Urinary bladder (tissue), 4 donors: Measurements from ENCODE around the gene GNAS-AS1. TPM values are rescaled to one million over a fixed set of nuclear protein-coding genes. Genes with fewer than 3 reads are reported as not detected.
"Not testable (repeated sequence)": the region's sequence is repeated elsewhere in the genome, so short reads cannot be mapped to it uniquely, and the experiment has no call there.

Experiments
- DNase-seq: peaks from one replicate; pipeline ENCODE4 v3.0.0-alpha.2; 2015; ENCODE audit errors: extremely low spot score
- H3K27ac ChIP-seq: one replicate; pipeline ENCODE4 v1.5.1; 2013; ENCODE audit warnings: low read depth, mild to moderate bottlenecking, moderate library complexity
- H3K36me3 ChIP-seq: one replicate; pipeline ENCODE4 v1.6.1; 2013; ENCODE audit warnings: mild to moderate bottlenecking, moderate library complexity; ENCODE audit not compliant: insufficient read depth
- H3K4me1 ChIP-seq: one replicate; pipeline ENCODE4 v1.6.1; 2013; ENCODE audit warnings: mild to moderate bottlenecking, moderate library complexity; ENCODE audit not compliant: insufficient read depth
- H3K4me3 ChIP-seq: one replicate; pipeline ENCODE4 v1.5.1; 2013; ENCODE audit warnings: low read depth, low read length
- WGBS: extraction: QIAGEN DNeasy Blood & Tissue Kit; methylation state at CpG from one replicate; pipeline ENCODE4 v1.1.7; 2013; 5-methylcytosine and 5-hydroxymethylcytosine counted together
- polyA plus RNA-seq: library from polyadenylated mRNA; stranded (reverse); fragments of 200-250 nt; gene quantifications from one replicate; pipeline ENCODE4 v1.2.3, GENCODE V29; 2013
- total RNA-seq: library from RNA; depleted of rRNA; stranded (reverse); fragments of >200 nt; gene quantifications from one replicate; pipeline ENCODE4 v1.2.3, GENCODE V29; 2014
- donor health status: healthy with polysubstance abuse.
- donor health status: healthy.

The GNAS-AS1 gene
- total and polyA plus RNA-seq, 2 donors, result 0.13 to 1.4 TPM

DNA sequence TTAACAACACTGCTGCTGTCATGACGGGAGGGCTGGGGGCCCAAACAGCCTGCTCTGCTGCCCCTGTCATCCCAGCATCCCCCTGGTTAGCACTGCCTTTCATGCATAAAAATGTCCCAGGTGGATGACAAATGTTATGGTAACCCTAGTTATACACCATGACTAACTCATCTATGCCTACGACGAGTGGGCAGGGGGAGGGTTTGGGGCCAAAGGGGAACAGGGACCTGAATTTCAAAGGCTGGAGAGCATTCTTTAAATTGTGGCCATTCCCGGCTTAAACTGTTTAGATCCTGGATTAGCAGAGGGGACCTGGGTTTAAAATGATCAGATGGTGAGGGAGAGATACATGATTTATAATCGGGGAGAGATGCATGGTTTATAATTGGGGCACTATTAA is 24.4 kb downstream of the GNAS-AS1 start:
- Histone ChIP-seq H3K27ac (no peak overlapping the region), H3K4me3 (no peak overlapping the region), H3K4me1 (no peaks in the 10 kb centered on the region), H3K36me3 (no peaks in the 10 kb centered on the region)
- 64% methylated on average over 5 of the region's 5 CpGs for whole genome bisulfite sequencing
- DNase-seq, result no peak

DNA sequence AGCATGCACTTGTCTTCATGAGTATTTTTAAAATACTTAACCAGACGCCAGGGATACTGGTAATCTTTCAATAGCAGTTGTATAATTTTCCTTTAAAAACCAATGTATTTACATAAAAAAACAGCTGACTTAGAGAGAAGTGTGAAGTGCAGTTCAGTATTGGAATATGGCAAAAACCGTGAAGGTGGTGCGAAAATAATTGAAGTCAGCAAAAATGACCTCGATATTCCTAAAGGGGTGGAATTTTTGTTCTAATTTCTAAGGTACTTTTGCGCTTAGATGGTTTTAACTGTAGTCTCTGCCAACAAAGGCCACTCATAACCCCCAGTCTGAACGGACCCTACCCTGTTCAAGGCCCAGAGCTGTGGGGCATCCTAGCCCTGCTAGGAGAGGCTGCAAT is 25.3 kb downstream of the GNAS-AS1 start:
- no peaks in the 10 kb centered on the region for H3K4me1 ChIP-seq
- DNase-seq, result no peak
- WGBS, result 91% methylated on average over 6 of the region's 6 CpGs
- no peaks in the 10 kb centered on the region for H3K36me3 ChIP-seq
- no peak overlapping the region for H3K27ac ChIP-seq
- no peak overlapping the region for H3K4me3 ChIP-seq

DNA sequence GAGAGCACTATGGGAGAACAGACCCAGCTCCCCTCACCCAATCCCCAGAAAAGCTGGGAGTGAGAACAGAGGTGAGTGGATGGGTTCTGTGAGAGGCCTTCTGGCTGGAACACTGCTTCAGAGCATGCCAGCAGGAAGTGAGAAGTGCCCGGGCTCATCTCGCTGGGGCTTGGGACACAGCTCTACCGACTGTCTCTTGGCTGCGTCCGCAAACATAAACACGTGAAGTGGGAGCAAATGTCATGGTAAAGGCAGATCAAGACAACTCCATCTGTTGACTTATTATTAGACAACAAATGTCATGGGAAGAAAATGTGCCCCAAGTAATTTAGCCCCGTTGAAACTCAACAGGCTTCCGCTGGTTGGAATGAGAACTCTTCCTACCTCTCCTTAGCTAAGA is 25.9 kb downstream of the GNAS-AS1 start:
- 82% methylated on average over 8 of the region's 8 CpGs for WGBS
- H3K27ac ChIP-seq, result no peak overlapping the region
- no peak overlapping the region for H3K4me3 ChIP-seq
- no peaks in the 10 kb centered on the region for H3K36me3 ChIP-seq
- no peak for DNase-seq
- no peaks in the 10 kb centered on the region for H3K4me1 ChIP-seq

DNA sequence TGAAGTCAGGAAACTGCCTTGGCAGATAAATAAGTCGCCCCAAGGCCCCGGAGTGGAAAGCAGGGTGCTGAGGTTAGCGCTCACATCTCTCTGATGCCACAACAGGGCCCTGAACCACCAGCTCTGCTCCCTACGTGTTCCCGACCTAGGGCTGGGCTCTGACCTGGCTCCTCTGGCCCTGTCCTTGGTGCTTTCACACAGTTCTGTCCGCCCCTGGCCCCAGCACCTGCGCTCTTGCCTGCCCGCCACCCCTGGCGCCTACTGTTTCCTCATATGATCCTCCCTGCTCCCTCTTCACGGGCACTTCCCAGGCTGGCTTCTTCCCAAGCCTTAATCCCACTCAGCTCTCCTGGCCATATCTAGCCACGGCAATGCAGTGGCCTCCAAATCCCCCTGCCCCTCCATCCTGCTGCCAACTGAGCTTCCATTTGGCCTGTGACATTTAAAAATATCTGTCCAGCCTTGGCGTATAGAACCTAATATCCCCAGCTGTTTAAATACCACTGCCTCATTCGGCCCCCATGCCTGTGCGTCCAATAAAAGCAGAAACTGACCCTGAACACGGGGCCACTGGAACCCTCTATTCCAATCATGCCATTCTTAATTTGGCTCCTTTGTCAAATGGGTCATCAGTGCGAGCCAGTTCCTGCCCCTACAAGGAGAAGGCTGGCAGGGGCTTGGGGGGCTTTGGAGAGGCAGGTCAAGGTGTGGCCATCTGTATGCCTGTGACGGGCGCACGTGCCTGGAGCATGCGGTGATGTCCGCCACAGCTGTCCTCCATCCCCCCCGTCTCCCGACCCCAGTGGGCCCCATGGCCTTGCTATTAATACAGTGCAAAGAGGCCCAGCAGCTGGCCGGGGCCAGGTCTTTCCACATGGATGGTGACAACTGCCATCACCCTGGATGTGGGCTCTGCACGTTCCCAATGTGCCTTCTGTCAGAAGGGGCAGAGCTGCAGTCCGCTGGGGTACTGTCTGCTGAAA is 27.7 kb downstream of the GNAS-AS1 start:
- H3K36me3 ChIP-seq, result no peaks in the 10 kb centered on the region
- H3K4me1 ChIP-seq, result no peaks in the 10 kb centered on the region
- DNase-seq, result no peak
- H3K4me3 ChIP-seq, result no peak overlapping the region
- no peak overlapping the region for H3K27ac ChIP-seq
- WGBS, result 87% methylated on average over 26 of the region's 26 CpGs

DNA sequence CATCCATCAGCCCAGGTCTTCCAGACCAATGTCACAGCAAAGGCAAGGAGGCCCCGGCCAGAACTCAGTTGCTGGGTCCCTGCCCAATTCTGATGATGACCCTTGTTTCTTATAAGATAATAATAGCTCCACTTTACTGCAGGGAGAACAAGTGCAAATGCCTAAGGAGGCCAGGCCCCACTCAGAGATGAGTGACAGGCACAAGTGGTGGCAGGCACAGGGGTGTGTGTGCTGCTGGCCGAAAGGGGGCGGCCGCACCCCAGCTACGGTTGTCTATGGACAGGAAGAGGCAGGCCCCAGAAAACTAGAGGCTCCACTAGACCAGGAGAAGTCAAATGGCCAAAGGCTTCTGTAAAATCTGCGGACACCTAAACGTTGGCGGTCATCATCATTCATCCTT is 28.6 kb downstream of the GNAS-AS1 start:
- Histone ChIP-seq H3K4me1 (no peaks in the 10 kb centered on the region), H3K36me3 (no peaks in the 10 kb centered on the region), H3K4me3 (no peak overlapping the region), H3K27ac (no peak overlapping the region)
- whole genome bisulfite sequencing, result 89% methylated on average over 8 of the region's 8 CpGs
- DNase-seq, result no peak

DNA sequence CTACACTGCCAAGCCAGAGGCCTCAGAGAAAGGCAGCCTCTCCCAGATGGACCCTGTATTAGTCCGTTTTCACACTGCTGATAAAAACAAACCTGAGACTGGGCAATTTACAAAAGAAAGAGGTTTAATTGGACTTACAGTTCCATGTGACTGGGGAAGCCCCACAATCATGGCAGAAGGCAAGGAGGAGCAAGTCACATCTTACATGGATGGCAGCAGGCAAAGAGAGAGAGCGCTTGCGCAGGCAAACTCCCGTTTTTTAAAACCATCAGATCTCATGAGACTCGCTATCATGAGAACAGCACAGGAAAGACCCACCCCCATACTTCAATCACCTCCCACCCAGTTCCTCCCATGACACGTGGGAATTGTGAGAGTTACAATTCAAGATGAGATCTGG is 30.2 kb downstream of the GNAS-AS1 start:
- H3K27ac ChIP-seq, DNase-seq, H3K4me1 ChIP-seq, H3K4me3 ChIP-seq, H3K36me3 ChIP-seq: not testable (repeated sequence)
- 90% methylated on average over 6 of the region's 6 CpGs for WGBS

DNA sequence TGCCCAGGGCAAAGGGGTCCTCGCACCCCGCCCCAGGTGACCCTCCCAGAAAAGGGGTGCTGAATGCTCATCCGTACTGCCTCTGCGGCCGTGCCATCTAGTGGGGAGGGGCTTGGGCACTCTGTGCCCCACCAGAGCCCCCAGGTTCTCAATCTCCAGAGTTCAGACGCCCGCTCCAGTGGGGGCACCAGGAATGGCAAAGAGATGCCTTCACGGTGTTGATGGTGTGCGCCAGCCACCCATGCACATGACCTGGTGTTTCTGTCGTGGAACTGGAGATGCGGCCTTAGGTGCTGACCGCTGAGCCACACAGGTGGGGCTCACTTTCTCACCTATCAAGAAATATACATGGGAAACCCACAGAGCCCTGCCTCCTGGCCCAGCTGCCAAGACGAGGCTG is 30.8 kb downstream of the GNAS-AS1 start:
- Histone ChIP-seq H3K4me3 (no peak overlapping the region), H3K36me3 (no peaks in the 10 kb centered on the region), H3K4me1 (no peaks in the 10 kb centered on the region), H3K27ac (no peak overlapping the region)
- DNase-seq, result no peak
- 97% methylated on average over 13 of the region's 13 CpGs for WGBS

DNA sequence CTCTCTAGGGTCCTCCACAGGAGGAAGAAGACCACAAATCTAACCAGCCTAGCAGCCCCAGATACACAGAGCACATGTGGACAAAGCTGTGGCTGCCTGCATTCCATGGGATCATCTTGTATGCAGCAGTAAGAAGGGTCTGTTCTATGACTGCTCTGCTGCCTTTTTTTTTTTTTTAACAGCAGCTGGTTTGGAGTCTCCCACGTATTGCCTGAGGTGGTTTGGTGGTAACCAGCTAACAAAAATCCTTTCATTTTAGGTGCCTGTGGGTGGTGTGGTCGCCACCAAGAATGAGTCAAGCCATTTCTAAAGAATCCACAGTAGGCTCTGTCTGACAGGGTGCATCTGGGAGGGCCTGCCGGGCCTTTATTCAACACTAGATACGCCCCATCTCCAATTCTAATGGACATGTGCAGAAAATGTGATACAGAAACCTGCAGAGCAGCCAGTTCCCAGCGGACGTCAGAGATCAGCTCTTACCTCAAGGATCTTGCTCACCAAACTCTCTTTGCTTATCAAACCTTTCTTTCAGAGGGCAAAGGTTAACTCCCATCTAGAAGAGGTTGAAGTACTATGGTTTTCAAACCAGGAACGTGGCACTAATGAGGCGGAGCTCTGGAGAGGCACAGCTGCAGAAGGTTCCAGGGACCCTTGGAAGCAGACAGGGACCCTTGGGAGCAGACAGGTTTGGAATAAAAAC is 32.0 kb downstream of the GNAS-AS1 start:
- H3K4me1 ChIP-seq, result no peaks in the 10 kb centered on the region
- H3K4me3 ChIP-seq, result no peak overlapping the region
- H3K36me3 ChIP-seq, result no peaks in the 10 kb centered on the region
- no peak overlapping the region for H3K27ac ChIP-seq
- 75% methylated on average over 8 of the region's 8 CpGs for WGBS
- DNase-seq, result no peak

DNA sequence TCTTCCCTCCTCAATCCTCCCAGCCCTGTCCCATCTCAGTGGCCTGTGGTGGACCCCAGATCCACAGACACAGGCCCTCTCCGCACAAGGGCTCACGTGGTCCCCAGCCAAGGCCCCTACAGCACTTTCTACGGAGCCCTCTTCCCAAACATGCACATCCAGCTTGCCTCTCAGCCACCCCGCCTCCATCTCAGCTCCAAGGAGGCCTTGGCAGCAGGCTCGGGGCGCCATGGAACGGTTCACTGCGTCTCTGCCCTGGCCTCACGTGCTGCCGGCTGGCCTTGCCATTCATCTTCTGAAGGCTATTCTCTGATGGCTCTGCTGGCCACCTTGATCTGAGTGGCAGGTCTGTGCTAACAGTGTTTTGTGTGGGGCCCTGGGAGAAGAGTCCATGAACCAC is 33.0 kb downstream of the GNAS-AS1 start:
- Histone ChIP-seq H3K27ac (no peak overlapping the region), H3K36me3 (no peaks in the 10 kb centered on the region), H3K4me1 (no peaks in the 10 kb centered on the region), H3K4me3 (no peak overlapping the region)
- DNase-seq, result no peak
- 92% methylated on average over 10 of the region's 10 CpGs for WGBS

DNA sequence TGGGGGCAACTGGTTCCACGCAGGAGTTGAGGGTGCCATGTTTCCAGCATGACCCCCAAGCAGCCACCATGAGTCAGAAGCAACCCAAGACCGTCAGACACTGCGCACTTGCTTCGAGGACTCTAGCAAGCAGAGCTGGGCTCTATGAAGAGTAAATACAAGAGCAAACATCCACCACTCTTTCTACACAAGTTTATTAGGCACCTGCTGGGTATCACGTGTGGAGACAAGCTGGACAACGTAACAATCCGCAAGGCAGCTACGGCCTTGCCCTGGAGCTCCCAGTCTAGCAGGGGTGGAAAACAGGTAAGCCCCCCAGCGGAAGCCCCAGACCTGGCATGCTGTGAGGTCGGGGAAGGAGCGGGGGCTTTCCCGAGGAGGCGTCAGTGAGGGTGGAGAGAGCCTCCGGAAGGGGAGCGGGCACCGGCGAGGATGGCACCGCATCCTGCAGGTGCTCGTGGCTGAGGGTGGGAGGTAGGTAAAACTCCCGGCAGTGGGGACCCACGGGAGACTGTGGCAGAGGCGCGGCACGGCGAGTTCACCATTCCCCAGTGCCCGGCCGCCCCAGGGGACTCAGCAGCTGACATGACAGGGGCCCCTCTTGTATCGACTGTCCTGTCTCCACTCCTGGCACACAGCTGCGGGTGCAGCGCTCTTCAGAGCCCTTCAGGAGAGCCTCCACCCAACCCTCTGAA is 33.6 kb downstream of the GNAS-AS1 start:
- DNase-seq, result no peak

DNA sequence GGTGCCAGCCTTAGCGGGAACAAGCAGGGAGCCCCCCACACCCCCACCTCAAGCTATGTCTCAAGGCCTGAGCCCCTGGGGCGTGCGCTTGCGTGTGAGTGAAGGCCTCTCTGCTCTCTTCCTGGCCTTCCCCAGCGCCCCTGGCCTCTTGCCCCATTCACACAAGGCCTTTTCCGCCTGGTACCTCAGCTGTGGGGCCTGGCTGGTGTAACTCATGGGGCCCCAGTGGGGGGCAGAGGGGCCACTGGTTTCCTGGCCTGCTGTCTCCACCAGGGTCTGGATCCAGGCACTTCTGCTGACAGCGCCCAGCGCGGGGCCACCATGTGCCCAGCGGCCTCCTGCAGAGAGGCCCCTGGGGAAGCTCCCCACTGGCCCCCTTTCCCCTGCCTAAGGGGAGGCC is 34.7 kb downstream of the GNAS-AS1 start:
- Histone ChIP-seq H3K4me3 (no peak overlapping the region), H3K36me3 (no peaks in the 10 kb centered on the region), H3K4me1 (no peaks in the 10 kb centered on the region), H3K27ac (no peak overlapping the region)
- no peak for DNase-seq
- WGBS, result 92% methylated on average over 10 of the region's 10 CpGs

More for the DNA sequence above, 33.6 kb downstream of the GNAS-AS1 start:
- H3K36me3 ChIP-seq, result no peaks in the 10 kb centered on the region
- no peaks in the 10 kb centered on the region for H3K4me1 ChIP-seq
- no peak overlapping the region for H3K27ac ChIP-seq
- H3K4me3 ChIP-seq, result no peak overlapping the region
- 93% methylated on average over 30 of the region's 30 CpGs for WGBS

DNA sequence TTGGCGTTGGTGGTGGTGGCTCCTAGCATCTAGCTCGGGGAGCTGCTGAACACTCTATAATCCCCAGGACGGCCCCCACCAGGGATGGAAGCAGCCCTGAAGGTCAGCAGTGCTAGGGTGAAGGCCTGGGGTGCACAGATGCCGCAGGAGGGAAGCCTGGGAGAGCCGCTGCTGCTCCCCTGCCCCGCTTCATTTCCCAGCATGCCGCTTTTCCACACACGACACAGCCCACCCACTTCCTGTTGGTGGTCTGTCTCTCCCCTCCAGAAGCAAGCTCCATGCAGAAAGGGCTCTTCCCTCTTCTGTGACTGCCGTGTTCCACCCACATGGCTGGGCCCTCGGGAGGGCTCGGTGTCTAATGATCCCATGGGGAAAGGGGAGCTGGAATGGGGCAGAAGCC is 35.3 kb downstream of the GNAS-AS1 start:
- DNase-seq, result no peak
- Histone ChIP-seq H3K36me3 (no peaks in the 10 kb centered on the region), H3K4me3 (no peak overlapping the region), H3K4me1 (no peaks in the 10 kb centered on the region), H3K27ac (no peak overlapping the region)
- WGBS, result 73% methylated on average over 11 of the region's 11 CpGs

DNA sequence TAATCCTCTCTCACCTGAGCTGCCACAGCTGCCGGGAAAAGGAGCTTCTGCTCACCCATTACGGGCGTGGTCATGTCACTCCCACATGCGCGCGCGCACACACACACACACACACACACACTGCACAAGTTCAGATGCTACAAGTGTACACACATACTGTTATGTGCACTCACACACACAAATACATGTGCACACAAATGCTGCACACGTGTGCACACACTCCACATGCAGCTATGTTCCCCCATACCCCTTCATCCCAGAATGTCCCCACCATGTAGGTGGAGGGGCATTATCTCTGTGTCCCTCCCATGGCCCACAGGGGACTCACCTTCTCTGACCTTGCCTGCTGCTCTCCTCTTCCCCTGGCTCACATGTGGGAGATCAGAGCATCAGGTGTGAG is 37.3 kb downstream of the GNAS-AS1 start:
- Histone ChIP-seq H3K4me1 (no peaks in the 10 kb centered on the region), H3K36me3 (no peaks in the 10 kb centered on the region), H3K4me3 (no peak overlapping the region), H3K27ac (no peak overlapping the region)
- DNase-seq, result no peak
- 88% methylated on average over 8 of the region's 8 CpGs for WGBS
